ENCODE data around the gene NRCAM.

The NRCAM gene

GRCh38 chr7:108314551-108314950 is 141.7 kb downstream of the NRCAM start:
- no peak overlapping the region for H3K27ac ChIP-seq
- TF ChIP-seq CTCF (conservative IDR thresholded peaks at IDR 0.05), result no peak
- TF ChIP-seq ZFX (IDR thresholded peaks at IDR 0.05), result no peak

- no peak overlapping the region for H3K27ac ChIP-seq
- TF ChIP-seq ZFX (IDR thresholded peaks at IDR 0.05) (no peak), CTCF (conservative IDR thresholded peaks at IDR 0.05) (no peak)
Observed at GRCh38 chr7:108314049-108314448, 142.2 kb downstream of the NRCAM start.

DNA sequence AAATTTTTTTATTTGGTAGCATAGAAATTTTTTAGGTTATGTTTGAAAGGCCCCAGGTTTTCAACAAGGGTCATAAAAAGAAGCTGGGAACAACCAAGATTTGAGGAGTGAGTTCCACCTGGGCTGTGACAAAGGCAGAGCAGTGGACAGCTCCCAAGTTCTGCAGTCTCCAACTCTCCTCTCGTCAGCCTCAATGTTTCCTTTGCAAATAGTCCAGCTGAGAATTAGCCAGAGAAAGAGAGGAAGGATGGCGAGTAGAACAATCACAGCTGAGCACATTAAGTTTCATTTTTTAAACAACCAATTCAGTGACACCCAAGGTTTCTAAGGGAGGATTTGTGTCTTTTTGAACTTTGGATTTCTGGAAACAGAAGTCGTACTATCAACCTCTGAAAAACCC is 143.2 kb downstream of the NRCAM start:
- no peak overlapping the region for H3K27ac ChIP-seq
- TF ChIP-seq ZFX (IDR thresholded peaks at IDR 0.05) (no peak), CTCF (conservative IDR thresholded peaks at IDR 0.05) (no peak)

- TF ChIP-seq ZFX (IDR thresholded peaks at IDR 0.05) (no peak), CTCF (conservative IDR thresholded peaks at IDR 0.05) (no peak)
- H3K27ac ChIP-seq, result no peak overlapping the region
Observed at GRCh38 chr7:108311446-108312168, 144.6 kb downstream of the NRCAM start.

DNA sequence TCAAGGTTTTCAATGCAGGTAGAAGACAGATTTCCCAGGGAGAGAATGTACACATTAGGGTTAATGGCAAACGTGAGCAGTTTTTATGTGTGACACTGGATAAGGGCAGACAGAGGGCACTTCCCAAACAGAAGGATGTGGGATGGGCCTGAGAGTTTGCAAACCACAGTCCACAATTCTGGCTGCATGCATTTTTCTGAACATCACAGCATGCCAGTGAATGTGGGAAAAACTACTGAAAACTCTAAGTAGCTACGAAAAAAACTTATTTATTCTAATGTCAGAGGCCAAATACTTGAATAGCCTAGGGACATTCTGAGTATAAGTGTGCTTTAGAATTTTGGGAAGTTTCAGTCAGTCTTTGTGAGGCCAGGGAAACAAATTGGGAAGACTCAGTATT is 145.9 kb downstream of the NRCAM start:
- no peak overlapping the region for H3K27ac ChIP-seq

DNA sequence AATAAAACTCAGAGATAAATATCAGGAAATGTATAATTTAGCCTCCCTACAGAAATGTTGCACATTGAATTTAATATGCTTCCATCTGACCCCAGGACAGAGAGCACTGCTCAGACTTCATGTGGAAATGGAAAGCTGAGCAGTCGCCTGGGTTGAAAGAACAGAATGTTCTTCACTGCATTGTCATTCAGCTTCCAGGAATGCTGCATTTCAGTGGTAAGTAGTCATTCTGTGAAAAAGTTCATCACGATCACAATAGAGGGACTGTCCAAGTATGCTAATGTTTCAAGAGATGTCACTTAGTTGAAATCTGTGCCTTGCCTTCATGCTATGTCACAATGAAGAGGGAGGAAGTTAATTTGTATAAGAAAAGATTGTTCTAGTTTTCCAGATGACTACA is 147.3 kb downstream of the NRCAM start:
- TF ChIP-seq ZFX (IDR thresholded peaks at IDR 0.05), result no peak
- TF ChIP-seq CTCF (conservative IDR thresholded peaks at IDR 0.05), result no peak

More for the DNA sequence above, 145.9 kb downstream of the NRCAM start:
- no peak for TF ChIP-seq CTCF (conservative IDR thresholded peaks at IDR 0.05)
- TF ChIP-seq ZFX (IDR thresholded peaks at IDR 0.05), result no peak

GRCh38 chr7:108308276-108308675 is 148.0 kb downstream of the NRCAM start:
- TF ChIP-seq CTCF (conservative IDR thresholded peaks at IDR 0.05) (no peak), ZFX (IDR thresholded peaks at IDR 0.05) (no peak)
- H3K27ac ChIP-seq, result no peak overlapping the region

More for the DNA sequence above, 147.3 kb downstream of the NRCAM start:
- H3K27ac ChIP-seq, result no peak overlapping the region

All from C4-2B (cell line).